SH-SY5Y (cell line): ENCODE measurements around the gene ZNF613.

Source experiments
- GATA2 ChIP-seq: IDR thresholded peaks from 2 replicates; pipeline ENCODE4 v1.6.1; 2011; ENCODE audit warnings: mild to moderate bottlenecking, low read depth, low read length
- GATA3 ChIP-seq: IDR thresholded peaks from 2 replicates; pipeline ENCODE4 v1.6.1; 2011; ENCODE audit warnings: low read depth, mild to moderate bottlenecking, low read length, moderate library complexity

DNA sequence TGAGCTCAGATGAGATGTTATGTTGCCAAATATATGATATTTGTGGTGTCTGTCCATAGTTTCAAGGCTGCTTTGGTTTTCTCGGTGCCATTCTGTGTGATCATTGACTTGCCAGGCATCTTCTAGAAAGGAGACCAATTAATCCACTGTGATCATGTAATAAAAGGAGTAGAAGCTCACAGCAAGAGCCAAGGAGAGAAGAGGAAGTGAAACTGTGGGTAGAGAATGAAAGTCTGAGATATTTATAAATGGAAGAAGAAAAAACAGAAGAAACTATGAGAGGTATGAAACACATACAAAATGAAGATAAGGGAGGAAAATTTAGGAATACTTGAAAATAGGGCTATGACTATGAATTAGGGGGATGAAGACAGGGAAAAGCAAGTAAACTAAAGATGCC lies 11.1 kb upstream of the ZNF613 start:
- TF ChIP-seq GATA2 (no peak), GATA3 (no peak)
